K562 (cell line): ENCODE results near the gene ZNF358. TPM values are rescaled to one million over a fixed set of nuclear protein-coding genes. Genes with fewer than 3 reads are reported as not detected.
A peak's percentile ranks its signal among the peaks of the same experiment; 100 is the strongest.

Source experiments
- ASH1L ChIP-seq: fragments of 450-650 bp; IDR thresholded peaks from 2 replicates; pipeline ENCODE4 v1.6.1; 2018; ENCODE audit warnings: borderline replicate concordance, mild to moderate bottlenecking, low read depth; ENCODE audit not compliant: partially characterized antibody
- ATF1 ChIP-seq, 2 experiments: fragments of 450-650 bp in 1 of 2; IDR thresholded peaks; 2 replicates each; pipeline ENCODE4 v1.6.1; 2016; ENCODE audit warnings: missing compliant biosample characterization in 1 of 2, missing genetic modification characterization in 1 of 2
- BCOR ChIP-seq: fragments of 450-650 bp; IDR thresholded peaks from 2 replicates; pipeline ENCODE4 v1.6.1; 2016
- CBFA2T2 ChIP-seq: fragments of 450-650 bp; conservative IDR thresholded peaks from 2 replicates; pipeline ENCODE4 v1.6.1; 2017; ENCODE audit warnings: mild to moderate bottlenecking
- CEBPZ ChIP-seq: fragments of 150-350 bp; IDR thresholded peaks from 2 replicates; pipeline ENCODE4 v1.6.1; 2014; ENCODE audit warnings: low read depth, mild to moderate bottlenecking, low read length, borderline replicate concordance
- CREB3 ChIP-seq: fragments of 450-650 bp; conservative IDR thresholded peaks from 2 replicates; pipeline ENCODE4 v1.6.1; 2016; ENCODE audit warnings: missing genetic modification characterization, low read depth, mild to moderate bottlenecking, missing compliant biosample characterization, moderate library complexity
- FOXM1 ChIP-seq, 2 experiments: fragments of 450-650 bp in 1 of 2; sonication (generic) in 1 of 2; formaldehyde crosslinking in 1 of 2; IDR thresholded peaks; 2 replicates each; pipeline versions ENCODE4 v1.6.1 to v1.9.0; 2017 to 2022; ENCODE audit warnings: low read depth in 2 of 2, mild to moderate bottlenecking in 2 of 2, missing genetic modification reagents in 1 of 2, moderate library complexity in 1 of 2
- ILF3 ChIP-seq: fragments of 450-650 bp; IDR thresholded peaks from 2 replicates; pipeline ENCODE4 v1.6.1; 2018; ENCODE audit warnings: antibody characterized with exemption, mild to moderate bottlenecking, moderate library complexity, borderline replicate concordance
- IRF2 ChIP-seq: sonication (generic); formaldehyde crosslinking; IDR thresholded peaks from 2 replicates; pipeline ENCODE4 v1.8.1; 2022; ENCODE audit warnings: mild to moderate bottlenecking, missing genetic modification reagents
- MYBL2 ChIP-seq, 2 experiments: fragments of 450-650 bp in 1 of 2; sonication (generic) in 1 of 2; formaldehyde crosslinking in 1 of 2; IDR thresholded peaks; 2 replicates each; pipeline versions ENCODE4 v1.6.1 to v1.8.1; 2017 to 2022; ENCODE audit warnings: borderline replicate concordance in 1 of 2, inconsistent platforms in 1 of 2, low read depth in 1 of 2, mild to moderate bottlenecking in 1 of 2, missing genetic modification reagents in 1 of 2, moderate library complexity in 1 of 2
- NR3C1 ChIP-seq: sonication (generic); formaldehyde crosslinking; IDR thresholded peaks from 2 replicates; pipeline ENCODE4 v1.8.1; 2022; ENCODE audit warnings: missing genetic modification reagents
- PHF20 ChIP-seq: fragments of 450-650 bp; IDR thresholded peaks from 2 replicates; pipeline ENCODE4 v1.6.1; 2018; ENCODE audit not compliant: partially characterized antibody
- PKNOX1 ChIP-seq: fragments of 450-650 bp; IDR thresholded peaks from 2 replicates; pipeline ENCODE4 v1.6.1; 2016
- PRMT5 ChIP-seq: sonication (generic); formaldehyde crosslinking; IDR thresholded peaks from 2 replicates; pipeline ENCODE4 v1.5.0; 2020; ENCODE audit warnings: missing genetic modification reagents
- SMC3 ChIP-seq: conservative IDR thresholded peaks from 2 replicates; pipeline ENCODE4 v1.6.1; 2011; ENCODE audit warnings: low read depth, low read length, improper control_type of control experiment; ENCODE audit not compliant: insufficient read depth
- TFE3 ChIP-seq: fragments of 450-650 bp; formaldehyde crosslinking; IDR thresholded peaks from 2 replicates; pipeline ENCODE4 v1.4.0; 2020; ENCODE audit warnings: mild to moderate bottlenecking, mixed read lengths
- USF2 ChIP-seq: sonication (generic); formaldehyde crosslinking; IDR thresholded peaks from 2 replicates; pipeline ENCODE4 v1.5.0; 2020; ENCODE audit warnings: missing genetic modification reagents
- ZBTB17 ChIP-seq: fragments of 450-650 bp; formaldehyde crosslinking; IDR thresholded peaks from 2 replicates; pipeline ENCODE4 v1.4.0; 2020; ENCODE audit warnings: mild to moderate bottlenecking
- ZFP1 ChIP-seq: fragments of 450-650 bp; formaldehyde crosslinking; IDR thresholded peaks from 2 replicates; pipeline ENCODE4 v1.4.0; 2020; ENCODE audit warnings: mild to moderate bottlenecking, mixed read lengths
- ZNF217 ChIP-seq: sonication (generic); formaldehyde crosslinking; IDR thresholded peaks from 2 replicates; pipeline ENCODE4 v1.8.0; 2022; ENCODE audit warnings: mild to moderate bottlenecking, missing genetic modification reagents
- ZZZ3 ChIP-seq: fragments of 450-650 bp; IDR thresholded peaks from 2 replicates; pipeline ENCODE4 v1.6.1; 2016; ENCODE audit warnings: antibody characterized with exemption, mild to moderate bottlenecking, moderate library complexity
- polyA plus RNA-seq, 8 experiments: library from polyadenylated mRNA; depleted of rRNA in 4 of 8; stranded (reverse) in 5 of 8; unstranded in 3 of 8; fragments of >200 nt; fragmentation: Nextera tagmentation in 2 of 8; fragmentation: Illumina TruSeq in 1 of 8; extraction: Ambion mirVana in 2 of 8; extraction: Trizol in 1 of 8; gene quantifications; 2 replicates each; pipeline versions ENCODE4 v1.2.1 to v1.2.3, GENCODE V29; 2011 to 2014; ENCODE audit warnings: inconsistent platforms in 1 of 8, missing spikeins in 1 of 8
- total RNA-seq, 7 experiments: library from RNA; depleted of rRNA in 6 of 7; stranded (reverse); fragments of >200 nt in 6 of 7; fragmentation: Illumina TruSeq in 2 of 7; extraction: Trizol in 2 of 7; gene quantifications; 2 replicates each; pipeline versions ENCODE4 v1.2.1 to v1.2.3, GENCODE V29; 2011 to 2021; ENCODE audit warnings: low replicate concordance in 1 of 7

ZNF358 gene
- total and polyA plus RNA-seq, 9 of the 15 experiments (the other 6 are each of a cell fraction or from before 2014, with no cell fraction given) = 0.04 to 17.2 (median 4.9) TPM

DNA sequence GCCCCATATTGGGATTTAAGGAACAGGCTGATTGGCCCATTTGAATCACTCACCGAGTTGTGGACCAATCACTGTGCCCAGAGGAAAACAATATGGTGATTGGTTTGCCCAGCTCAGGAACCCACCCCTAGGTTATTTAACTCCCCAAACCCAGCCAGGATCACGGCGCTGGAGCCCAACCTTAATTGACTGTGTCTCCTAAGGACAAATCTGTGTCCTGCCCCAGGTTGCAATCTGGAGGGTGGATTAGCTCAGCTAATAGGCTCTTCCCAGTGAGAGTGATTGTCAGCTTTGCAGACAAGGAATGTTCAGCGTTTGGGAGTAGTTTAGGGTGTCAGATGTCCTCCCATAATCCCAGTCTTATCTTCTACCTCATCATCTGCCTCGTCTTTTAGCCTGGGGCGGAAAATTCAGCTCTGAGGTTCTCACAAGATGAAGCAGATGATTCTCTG, 3.5 kb upstream of the ZNF358 start (continued):
- TF ChIP-seq BCOR = no peak
- TF ChIP-seq CBFA2T2 = no peak
- no peak for TF ChIP-seq ZNF217 (CRISPR knock-in tag)
- no peak for TF ChIP-seq CEBPZ
- no peak for TF ChIP-seq USF2
- TF ChIP-seq ILF3 = no peak
- TF ChIP-seq ATF1 (CRISPR knock-in tag; IDR thresholded peaks at IDR 0.05) = no peak
- no peak for TF ChIP-seq ATF1 (tag; IDR thresholded peaks at IDR 0.05)
- no peak for TF ChIP-seq ZFP1 (CRISPR knock-in tag)
- TF ChIP-seq ASH1L = peak; percentile 23
- no peak for TF ChIP-seq SMC3
- peak; percentile 35 for TF ChIP-seq PKNOX1
- TF ChIP-seq PRMT5 (CRISPR knock-in tag) = no peak
- TF ChIP-seq TFE3 = no peak
- TF ChIP-seq PHF20 = no peak
- TF ChIP-seq ZBTB17 = no peak
- TF ChIP-seq IRF2 (CRISPR knock-in tag) = no peak
- peak; percentile 80 for TF ChIP-seq MYBL2 (IDR thresholded peaks at IDR 0.05; ENCODE audit: low read depth)
- TF ChIP-seq MYBL2 (CRISPR knock-in tag; IDR thresholded peaks at IDR 0.05; ENCODE audit: borderline replicate concordance) = no peak
- TF ChIP-seq FOXM1 (IDR thresholded peaks at IDR 0.05; ENCODE audit: low read depth) = peak; percentile 98
- peak; percentile 96; the same call in 1 of the 2 replicates for TF ChIP-seq FOXM1 (CRISPR knock-in tag; IDR thresholded peaks at IDR 0.05; ENCODE audit: low read depth)
- no peak for TF ChIP-seq ZZZ3
- TF ChIP-seq CREB3 = no peak
- TF ChIP-seq NR3C1 (CRISPR knock-in tag) = no peak
